Right renal pelvis (tissue), 4 donors: Measurements from ENCODE around the gene APOBR. TPM values are rescaled to one million over a fixed set of nuclear protein-coding genes. Genes with fewer than 3 reads are reported as not detected.
"Not testable (repeated sequence)": the region's sequence is repeated elsewhere in the genome, so short reads cannot be mapped to it uniquely, and the experiment has no call there.

Experiments used
- DNase-seq, 4 donors: peaks; one replicate each; pipeline ENCODE4 v3.0.0-alpha.2; 2013; ENCODE audit warnings: low read depth in 4 of 4, low spot score in 3 of 4, missing footprints in 1 of 4
- polyA plus RNA-seq, 4 donors: library from polyadenylated mRNA; unstranded; fragments of 120-200 nt; gene quantifications; one replicate each; pipeline ENCODE4 v1.2.1, GENCODE V29; 2013; ENCODE audit not compliant: insufficient read length in 4 of 4

APOBR gene
- under 1 TPM; 0.42 to 0.84 (median 0.61) TPM for polyA plus RNA-seq

DNA sequence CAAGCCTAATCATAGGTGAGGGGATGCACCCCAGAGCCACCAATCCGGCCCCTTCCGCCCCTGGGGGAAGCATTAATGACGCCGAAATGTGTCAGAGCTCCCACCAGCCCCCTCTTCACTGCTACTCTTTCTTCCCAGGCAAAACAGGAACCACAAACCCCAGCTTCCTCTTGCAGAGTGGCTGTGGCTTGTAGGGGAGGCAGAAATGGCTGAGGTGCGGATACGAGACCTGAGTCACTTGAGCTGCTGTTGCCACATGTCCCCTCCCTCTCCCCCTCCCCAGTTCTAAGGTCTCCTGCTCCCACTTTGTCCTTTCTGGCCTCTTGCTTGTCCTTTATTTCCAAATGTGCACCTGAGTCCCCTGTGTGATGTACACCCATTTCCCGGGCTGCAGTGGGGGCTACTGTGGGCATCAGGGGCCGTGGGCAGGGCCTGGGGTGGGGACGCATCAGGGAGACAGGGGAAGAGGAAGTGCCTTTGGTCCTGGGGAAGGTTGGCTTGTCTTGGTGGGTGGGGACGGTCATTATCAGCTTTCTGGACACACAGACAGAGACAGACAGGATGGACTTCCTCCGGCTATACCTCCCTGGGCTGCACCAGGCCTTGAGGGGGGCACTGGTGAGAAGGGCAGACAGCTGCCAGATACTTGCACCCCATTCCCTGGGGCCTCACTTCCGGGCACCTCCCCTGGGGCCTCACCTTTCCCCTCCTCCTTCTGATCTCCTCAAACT is at the start of gene APOBR:
Gene APOBR (plus strand): TSS at position 523 of the 731 bp plus-strand sequence. CDS start 39 bp downstream, at position 562.
- DNase-seq, result no peak

- DNase-seq, result not testable (repeated sequence)
These were observed 48.1 kb upstream of the APOBR start for GRCh38 chr16:28446388-28446787.

DNA sequence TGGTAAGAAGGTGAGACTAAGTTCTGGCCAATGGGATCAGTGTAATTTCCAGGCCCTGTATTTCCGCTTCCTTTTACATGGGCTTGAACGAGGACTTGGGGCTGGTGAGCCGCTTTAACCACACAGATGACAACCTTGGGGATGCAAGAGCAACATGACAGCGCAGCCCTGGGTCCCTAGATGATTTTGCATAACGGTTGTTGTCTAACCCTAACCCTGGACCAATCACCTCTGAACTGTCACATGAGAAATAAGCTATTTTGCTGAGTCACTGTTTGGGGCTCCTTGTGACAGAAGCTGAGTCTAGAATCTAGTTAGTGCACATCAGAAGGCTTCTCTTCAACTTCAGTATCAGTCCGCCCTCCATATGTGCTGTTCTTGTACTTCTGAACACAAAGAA is 47.4 kb upstream of the APOBR start:
- not testable (repeated sequence) for DNase-seq

GRCh38 chr16:28473714-28474265 is 20.7 kb upstream of the APOBR start:
- no peak for DNase-seq

GRCh38 chr16:28475221-28475620 is 19.2 kb upstream of the APOBR start:
- DNase-seq, result no peak

DNA sequence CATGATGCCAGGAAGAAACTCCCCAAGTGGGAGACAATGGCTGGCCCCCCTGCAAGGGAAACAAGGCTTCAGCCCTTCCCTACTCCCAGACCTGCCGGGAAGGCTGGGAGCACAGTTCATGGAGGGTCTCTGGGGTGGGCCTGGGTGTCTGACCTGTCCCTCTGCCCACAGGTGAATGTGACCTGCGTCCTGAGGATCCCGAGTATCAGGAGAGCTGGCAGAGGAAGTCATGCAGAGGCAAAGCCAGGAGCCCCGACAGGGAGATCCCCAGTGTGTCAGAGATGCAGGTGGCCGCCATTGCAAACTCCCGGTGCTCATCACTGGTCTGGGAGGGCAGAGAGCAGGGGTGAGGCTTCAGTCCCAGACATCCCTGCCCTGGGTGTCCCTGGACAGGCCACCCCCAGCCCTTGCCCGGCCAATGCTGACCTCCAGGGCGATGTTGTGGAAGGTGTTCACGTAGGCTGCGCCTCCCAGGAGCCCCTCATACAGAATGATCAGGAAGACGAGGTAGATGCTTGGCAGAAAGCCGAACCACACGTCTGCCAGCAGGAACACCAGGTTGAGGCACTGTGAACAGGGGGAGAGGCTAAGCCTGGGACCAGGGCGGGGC is 17.0 kb upstream of the APOBR start:
- no peak for DNase-seq

- no peak for DNase-seq
These were observed 15.8 kb upstream of the APOBR start for GRCh38 chr16:28478506-28479180.

- no peak for DNase-seq
These were observed 12.4 kb upstream of the APOBR start for GRCh38 chr16:28482026-28482425.

DNA sequence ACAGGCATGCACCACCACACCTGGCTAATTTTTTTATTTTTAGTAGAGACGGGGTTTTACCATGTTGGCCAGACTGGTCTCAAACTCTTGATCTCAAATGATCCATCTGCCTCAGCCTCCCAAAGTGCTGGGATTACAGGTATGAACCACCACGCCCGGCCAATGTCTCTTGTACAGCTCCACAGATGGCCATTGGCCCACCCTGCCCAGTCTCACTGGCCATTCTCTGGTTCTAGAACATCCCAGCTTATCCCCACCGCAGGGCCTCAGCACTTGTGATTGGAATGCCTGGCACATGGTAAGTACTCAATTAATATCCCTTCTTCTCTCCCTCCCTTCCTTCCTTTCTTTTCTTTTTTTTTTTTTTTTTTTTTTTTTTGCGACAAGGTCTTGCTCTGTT is 11.1 kb upstream of the APOBR start:
- not testable (repeated sequence) for DNase-seq

- no peak for DNase-seq
These were observed 8.2 kb upstream of the APOBR start for GRCh38 chr16:28486266-28486665.

GRCh38 chr16:28491230-28491969 is 3.0 kb upstream of the APOBR start:
- DNase-seq, result peak in 1 of 4 donors; percentile 29

GRCh38 chr16:28491970-28492474 is 2.4 kb upstream of the APOBR start, which contains the start of gene CLN3:
TSS of gene CLN3 (minus strand) at chr16:28492074. CDS start at chr16:28491759, 315 bp downstream.
- DNase-seq, result peak; percentile 89 to 94 (median 92)

DNA sequence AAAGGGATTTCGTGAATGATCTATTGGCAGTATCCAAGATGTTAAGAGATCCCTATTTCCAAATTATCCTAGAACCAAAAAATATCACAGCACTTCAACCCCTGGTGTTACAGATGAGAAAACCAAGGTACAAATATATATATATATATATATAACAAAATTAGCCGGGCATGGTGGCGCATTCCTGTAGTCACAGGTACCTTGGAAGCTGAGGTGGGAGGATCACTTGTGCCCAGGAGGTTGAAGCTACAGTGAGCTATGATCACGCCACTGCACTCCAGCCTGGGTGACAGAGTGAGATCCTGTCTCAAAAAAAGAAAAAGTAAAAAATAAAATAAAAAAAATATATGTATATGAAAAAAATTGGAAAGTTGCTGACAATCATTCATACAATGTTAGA is 1.9 kb upstream of the APOBR start:
- no peak for DNase-seq

DNA sequence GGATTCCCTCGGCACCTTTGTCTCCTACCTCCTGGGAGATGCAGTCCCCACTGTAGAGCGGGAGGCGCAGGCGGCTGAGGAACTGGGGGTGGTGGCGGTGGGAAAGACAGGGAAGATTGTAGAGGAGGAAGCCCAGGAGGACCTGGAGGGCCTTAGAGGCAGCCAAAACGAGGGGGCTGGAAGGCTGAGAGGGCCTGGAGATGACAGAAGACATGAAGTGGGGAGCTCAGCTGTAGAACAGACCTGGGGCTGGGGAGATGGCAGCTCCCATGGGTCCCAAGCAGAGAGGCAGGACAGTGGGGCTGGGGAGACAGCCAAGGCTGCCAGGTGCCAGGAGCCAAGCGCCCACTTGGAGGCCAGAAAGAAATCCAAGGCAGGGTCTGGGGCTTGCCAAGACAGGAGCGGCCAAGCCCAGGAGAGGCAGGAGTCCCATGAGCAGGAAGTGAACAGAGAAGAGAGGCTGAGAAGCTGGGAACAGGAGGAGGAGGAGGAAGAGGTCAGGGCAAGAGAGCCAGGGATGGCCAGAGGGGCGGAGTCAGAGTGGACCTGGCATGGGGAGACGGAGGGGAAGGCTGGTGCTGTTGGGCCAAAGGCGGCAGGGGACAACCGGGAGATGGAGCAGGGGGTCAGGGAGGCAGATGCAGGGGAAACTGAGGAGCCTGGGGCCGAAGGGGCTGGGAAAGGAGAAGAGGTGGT is 803 bp downstream of the APOBR start:
- no peak for DNase-seq

- DNase-seq, result no peak
These were observed 1.6 kb downstream of the APOBR start for GRCh38 chr16:28495795-28496749.

GRCh38 chr16:28496844-28497243 is 2.4 kb downstream of the APOBR start:
- DNase-seq, result no peak

- DNase-seq, result no peak
These were observed 2.9 kb downstream of the APOBR start for GRCh38 chr16:28497386-28497785.

DNA sequence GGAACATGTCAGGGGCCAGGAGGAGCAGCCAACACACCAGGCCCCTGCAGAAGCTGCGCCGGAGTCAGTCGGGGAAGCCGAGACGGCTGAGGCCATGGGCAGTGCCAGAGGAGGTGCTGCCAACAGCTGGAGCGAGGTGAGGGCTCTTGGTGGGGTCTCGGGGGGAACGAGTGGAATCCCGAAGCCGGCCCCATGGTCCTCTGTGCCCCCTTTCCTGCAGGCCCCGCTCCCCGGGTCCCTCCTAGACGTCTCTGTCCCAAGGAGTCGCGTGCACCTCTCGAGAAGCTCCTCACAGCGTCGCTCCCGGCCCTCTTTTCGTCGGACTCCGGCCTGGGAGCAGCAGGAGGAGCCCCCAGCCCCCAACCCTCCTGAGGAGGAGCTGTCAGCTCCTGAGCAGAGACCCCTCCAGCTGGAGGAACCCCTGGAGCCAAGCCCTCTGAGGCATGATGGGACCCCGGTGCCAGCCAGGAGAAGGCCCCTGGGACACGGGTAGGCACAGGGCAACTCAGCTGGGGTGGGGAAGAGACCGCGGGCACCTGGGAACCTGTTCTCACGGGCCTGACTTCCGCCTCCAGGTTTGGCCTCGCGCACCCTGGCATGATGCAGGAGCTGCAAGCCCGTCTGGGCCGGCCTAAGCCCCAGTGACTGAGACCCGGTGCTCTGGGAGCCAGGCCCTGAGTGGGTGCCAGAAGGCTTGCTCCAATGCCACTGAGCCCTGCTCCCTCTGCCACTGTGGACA is 3.6 kb downstream of the APOBR start:
- DNase-seq, result no peak
